Kidney (tissue), 14 donors: Measurements from ENCODE around the gene EIF5A2. TPM values are rescaled to one million over a fixed set of nuclear protein-coding genes. Genes with fewer than 3 reads are reported as not detected.
A peak's percentile ranks its signal among the peaks of the same experiment; 100 is the strongest.

Source experiments
- DNase-seq, 5 donors: peaks; one replicate each; pipeline ENCODE4 v3.0.0-alpha.2; 2013 to 2020
- FAIRE-seq: peaks from 2 replicates; lab custom pipeline; 2012; peaks lifted over from hg19 to GRCh38; lab: Jason Lieb, UNC
- H3K27ac ChIP-seq, 2 donors: one replicate each; pipeline ENCODE4 v1.7.0; 2013; ENCODE audit warnings: low read depth in 2 of 2, low read length in 2 of 2, inconsistent platforms in 1 of 2
- H3K27me3 ChIP-seq: one replicate; pipeline ENCODE4 v1.7.1; 2013; ENCODE audit warnings: low read length, inconsistent platforms; ENCODE audit not compliant: control insufficient read depth, insufficient read depth
- H3K36me3 ChIP-seq, 3 donors: one replicate each; pipeline versions ENCODE4 v1.7.0 to v1.7.1; 2013; ENCODE audit warnings: low read length in 3 of 3, control low read depth in 1 of 3, inconsistent platforms in 1 of 3; ENCODE audit not compliant: insufficient read depth in 3 of 3, control insufficient read depth in 2 of 3
- H3K4me1 ChIP-seq, 3 donors: one replicate each; pipeline versions ENCODE4 v1.7.0 to v1.7.1; 2013; ENCODE audit warnings: low read length in 3 of 3, inconsistent platforms in 1 of 3, low read depth in 1 of 3; ENCODE audit not compliant: control insufficient read depth in 2 of 3, insufficient read depth in 2 of 3
- H3K4me3 ChIP-seq, 3 donors: one replicate each; pipeline versions ENCODE4 v1.7.0 to v1.8.1; 2013; ENCODE audit warnings: low read length in 3 of 3, control low read depth in 1 of 3, inconsistent platforms in 1 of 3
- H3K9ac ChIP-seq, 3 donors: one replicate each; pipeline versions ENCODE4 v1.7.0 to v1.7.1; 2013; ENCODE audit warnings: low read length in 3 of 3, control low read depth in 1 of 3, inconsistent platforms in 1 of 3
- H3K9me3 ChIP-seq, 3 donors: one replicate each; pipeline versions ENCODE4 v1.7.0 to v1.7.1; 2013; ENCODE audit warnings: low read length in 3 of 3, control low read depth in 1 of 3, inconsistent platforms in 1 of 3; ENCODE audit not compliant: control insufficient read depth in 2 of 3, insufficient read depth in 1 of 3
- CTCF ChIP-seq: IDR thresholded peaks from 3 replicates; pipeline ENCODE4 v1.5.1; 2012; ENCODE audit warnings: mild to moderate bottlenecking, moderate library complexity, borderline replicate concordance; ENCODE audit not compliant: insufficient read depth; ENCODE audit errors: extremely low read depth
- intact Hi-C: fragments of 100-400 bp; cut with DNase I; formaldehyde crosslinking; loops from one replicate; pipeline ENCODE4 v1.11.1; 2022
- polyA plus RNA-seq: library from polyadenylated mRNA; stranded (reverse); fragments of 350-450 nt; fragmentation: Illumina TruSeq; extraction: RNeasy Lipid Tissue Mini Kit (QIAGEN cat#74804); gene quantifications from one replicate; pipeline ENCODE4 v1.2.3, GENCODE V29; 2014; ENCODE audit warnings: low read depth, low replicate concordance; ENCODE audit not compliant: insufficient read depth
- total RNA-seq: library from RNA; stranded (reverse); fragmentation: NEBNext Ultra II Directional; extraction: Animal tissue kit (Norgen Biotek cat#: 25700); gene quantifications from one replicate; pipeline ENCODE4 v1.2.1, GENCODE V29; 2021
- donor health status: control.
- donor health status: control.
- donor health status: control.
- donor health status: control.
- donor health status: control.
- donor health status: DM: yes; HTN: yes; CAD: no.
- donor health status: Normal renal cell carcinoma (clear cell type).

Gene EIF5A2
- total and polyA plus RNA-seq, 2 donors from 2014 or later = 6.1 to 11.2 TPM

- Histone ChIP-seq H3K27me3 (no peaks in the 10 kb centered on the region), H3K9me3 (peaks cover 0 to 4% (median 4%) of the 10 kb centered on the region in 3 donors), H3K4me3 (no peak overlapping the region), H3K9ac (no peak overlapping the region), H3K27ac (no peak overlapping the region), H3K4me1 (no peaks in the 10 kb centered on the region), H3K36me3 (no peaks in the 10 kb centered on the region)
- no peak for TF ChIP-seq CTCF
- FAIRE-seq (no peak), DNase-seq (peak in 2 of 5 donors; percentile 48 to 60)
- intact Hi-C loops = no loop called here
Measured at GRCh38 chr3:170840291-170840859, 68.1 kb downstream of the EIF5A2 start.

GRCh38 chr3:170839518-170840100, 68.8 kb downstream of the EIF5A2 start:
- no peaks in the 10 kb centered on the region for H3K27me3 ChIP-seq
- no peak for TF ChIP-seq CTCF
- no peak overlapping the region for H3K27ac ChIP-seq
- intact Hi-C loops = no loop called here
- peaks cover 0 to 4% (median 2%) of the 10 kb centered on the region in 3 donors for H3K9me3 ChIP-seq
- no peak for DNase-seq
- no peak overlapping the region for H3K4me3 ChIP-seq
- no peak overlapping the region for H3K9ac ChIP-seq
- FAIRE-seq = no peak
- no peaks in the 10 kb centered on the region for H3K36me3 ChIP-seq
- H3K4me1 ChIP-seq = no peaks in the 10 kb centered on the region

Other genes starting within 250 kb of the EIF5A2 start
- 45.1 TPM for gene RPL22L1, start 38.4 kb downstream of the EIF5A2 start, total RNA-seq
- 34.1 TPM for gene RPL22L1, start 38.4 kb downstream of the EIF5A2 start, polyA plus RNA-seq
- 12.6 TPM for gene SLC2A2, start 118.1 kb upstream of the EIF5A2 start, total RNA-seq
- 31.0 TPM for gene SLC2A2, start 118.1 kb upstream of the EIF5A2 start, polyA plus RNA-seq